Muscle of arm (tissue), 12 donors: ENCODE results near the gene WNT7A. TPM values are rescaled to one million over a fixed set of nuclear protein-coding genes. Genes with fewer than 3 reads are reported as not detected.

Source experiments
- DNase-seq: peaks from one replicate; pipeline ENCODE4 v3.0.0-alpha.2; 2013
- polyA plus RNA-seq, 12 donors: library from polyadenylated mRNA; unstranded; fragments of 120-200 nt; gene quantifications; one replicate each; pipeline ENCODE4 v1.2.1, GENCODE V29; 2013; ENCODE audit not compliant: insufficient read length in 12 of 12

Gene WNT7A
- polyA plus RNA-seq, 12 donors, result 0.04 to 4.5 (median 0.12) TPM; not detected in 5

DNA sequence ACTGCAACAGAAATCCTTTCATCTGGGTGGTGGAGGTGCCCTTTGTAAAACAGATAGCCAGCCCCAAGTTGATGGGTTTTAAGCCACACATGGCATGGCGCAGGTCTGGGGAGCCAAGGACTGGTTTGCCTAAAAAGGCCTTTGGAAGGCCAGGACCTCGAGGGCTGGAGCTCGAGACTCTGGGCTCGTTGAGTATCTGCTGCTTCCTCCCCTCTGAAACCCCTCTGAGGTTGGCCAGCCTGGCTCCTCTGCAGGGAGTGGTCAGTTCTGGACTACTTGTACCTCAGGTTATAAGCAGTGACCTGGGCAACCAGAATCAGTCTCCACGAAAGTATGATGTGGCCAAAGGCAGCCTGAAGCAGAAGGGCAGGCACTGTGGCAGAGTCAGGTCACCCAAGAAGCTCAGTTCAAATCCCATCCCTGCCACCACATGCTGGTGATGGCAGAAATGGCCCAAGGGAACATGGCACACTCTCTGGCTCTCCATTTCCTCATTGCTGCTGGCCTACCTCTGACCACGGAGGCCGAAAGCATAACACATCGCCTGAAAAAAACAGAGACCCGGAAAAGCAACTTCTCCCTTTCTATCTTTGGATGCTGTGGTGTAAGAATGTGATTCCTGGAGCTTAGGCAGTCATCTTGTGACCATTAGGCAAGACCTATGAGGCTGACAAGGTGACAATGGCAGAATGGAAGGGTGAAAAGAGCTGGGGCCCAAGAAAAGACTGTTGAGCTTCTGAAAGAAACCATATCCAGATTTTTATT lies 51.2 kb downstream of the WNT7A start:
- DNase-seq, result no peak

DNA sequence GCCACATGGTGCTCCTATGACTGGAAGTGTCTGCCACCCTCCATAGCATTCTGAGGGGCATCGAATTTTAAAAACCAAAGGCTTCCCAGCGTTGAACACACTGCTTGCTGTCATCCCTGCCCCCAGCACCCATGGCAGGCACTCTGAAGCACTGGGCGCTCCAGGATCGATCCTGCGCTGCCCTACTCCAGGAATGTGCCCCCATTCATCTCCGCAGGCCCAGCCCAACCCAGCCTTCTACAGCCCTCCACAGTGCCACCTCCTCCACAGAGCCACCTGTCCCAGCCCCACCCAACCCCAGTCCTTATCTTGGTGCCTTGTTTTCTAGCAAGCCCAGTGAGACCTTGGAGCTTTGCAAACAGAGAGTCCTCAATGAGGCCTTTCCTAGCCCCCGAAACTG lies 52.2 kb downstream of the WNT7A start:
- no peak for DNase-seq

DNA sequence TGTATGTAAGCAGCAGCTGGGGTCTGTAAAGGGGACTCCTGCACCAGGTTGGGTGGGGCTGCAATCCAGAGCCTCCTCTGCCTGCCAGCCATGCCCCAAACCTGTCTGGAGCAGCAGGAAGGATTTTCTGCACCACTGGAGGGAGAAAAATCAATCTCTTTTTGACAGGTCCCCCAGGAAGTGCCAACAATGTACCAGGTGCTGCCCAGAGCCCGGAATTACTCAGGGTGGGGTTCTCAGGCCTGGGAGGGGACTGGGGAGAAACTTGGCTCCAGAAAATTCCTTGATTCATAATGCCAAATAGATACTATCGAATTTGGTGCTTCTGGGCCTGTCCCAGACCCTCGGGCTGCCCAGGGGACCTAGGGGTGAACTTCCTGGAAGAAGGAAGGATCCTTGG lies 52.6 kb downstream of the WNT7A start:
- no peak for DNase-seq

DNA sequence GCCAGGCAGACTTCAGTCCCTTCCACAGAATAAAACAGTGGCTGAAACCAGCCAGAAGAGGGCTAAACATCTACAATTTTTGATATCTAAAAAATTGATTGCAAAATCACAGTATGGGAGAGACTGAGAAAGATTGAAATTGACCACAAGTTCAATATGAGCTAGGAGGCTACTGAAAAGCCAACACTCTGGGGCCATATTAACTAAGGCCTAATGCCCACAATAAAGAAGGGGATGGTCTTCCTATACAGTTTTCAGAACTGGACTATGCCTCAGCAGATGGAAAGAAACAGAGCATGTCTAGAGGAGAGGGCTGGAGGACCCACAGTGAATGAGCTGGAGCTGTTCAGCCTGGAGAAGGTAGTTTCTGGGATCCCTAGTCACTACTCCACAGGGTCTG lies 53.2 kb downstream of the WNT7A start:
- DNase-seq, result no peak

DNA sequence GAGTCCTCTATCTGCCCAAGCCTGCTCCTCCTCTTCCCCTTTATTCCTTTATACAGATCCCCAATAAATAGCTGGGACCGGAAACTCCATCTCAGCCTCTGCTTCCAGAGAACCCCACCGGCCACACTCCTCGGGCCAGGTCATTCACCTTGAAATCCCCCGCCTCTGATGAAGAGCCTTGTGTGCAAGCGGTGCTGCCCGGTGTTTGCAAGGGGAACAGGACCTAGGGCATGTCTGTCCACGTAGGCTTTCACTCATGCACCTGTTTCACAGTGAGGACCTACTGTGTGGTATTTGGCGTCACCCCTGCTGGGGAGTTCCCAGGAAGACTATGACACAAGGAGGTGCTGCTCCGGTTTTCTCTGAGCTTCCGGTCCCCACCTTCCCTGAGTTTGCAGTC lies 54.0 kb downstream of the WNT7A start:
- DNase-seq, result no peak

DNA sequence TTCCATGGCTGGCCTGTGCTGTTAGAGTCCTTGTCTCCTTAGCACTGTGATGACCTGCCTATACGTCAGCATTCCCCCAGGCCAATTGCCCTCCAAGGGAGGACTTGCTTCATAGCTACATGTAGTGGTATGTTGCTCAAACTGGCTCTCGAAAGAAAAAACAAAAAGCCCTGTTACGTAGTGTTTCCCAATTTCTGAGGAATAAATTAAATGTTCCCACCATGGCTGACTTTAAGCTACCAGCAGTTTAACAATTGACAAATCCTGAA lies 54.6 kb downstream of the WNT7A start:
- DNase-seq, result no peak

DNA sequence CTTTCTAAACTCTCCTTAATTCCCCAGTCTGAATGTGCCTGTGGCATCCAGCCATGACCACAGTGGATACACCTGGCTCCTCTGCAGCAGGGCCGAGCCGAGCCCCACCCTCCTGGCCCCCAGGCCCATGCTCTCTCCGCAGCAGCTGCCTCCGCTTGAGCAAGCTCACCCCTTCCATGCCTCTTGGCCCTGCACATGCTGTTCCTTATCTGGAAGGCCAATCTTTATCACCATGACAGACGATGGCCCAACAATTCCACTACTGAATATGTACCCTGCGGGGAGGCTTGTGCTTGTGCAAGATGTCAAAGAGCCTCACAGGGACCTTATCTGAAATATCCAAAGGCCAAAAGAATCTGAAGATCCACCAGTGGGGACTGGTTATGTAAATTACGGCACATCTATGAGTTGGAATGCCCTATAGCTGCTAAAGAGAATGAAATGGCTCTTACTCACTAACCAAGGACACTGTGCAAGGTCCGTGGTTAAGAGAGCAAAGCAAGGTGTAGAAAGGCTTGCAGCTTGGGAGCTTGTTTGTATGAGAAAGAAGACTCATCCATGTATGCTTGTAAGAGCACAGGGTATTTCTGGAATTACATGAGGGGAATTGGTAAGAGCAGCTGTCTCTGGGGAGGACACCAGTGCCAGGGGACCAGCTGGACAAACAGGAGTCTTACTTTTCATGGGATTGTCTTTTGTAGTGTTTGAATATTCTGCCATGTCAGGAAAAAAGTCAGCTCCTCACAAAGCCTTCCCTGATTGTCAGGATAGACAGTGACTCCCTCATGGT lies 55.2 kb downstream of the WNT7A start:
- DNase-seq, result no peak

DNA sequence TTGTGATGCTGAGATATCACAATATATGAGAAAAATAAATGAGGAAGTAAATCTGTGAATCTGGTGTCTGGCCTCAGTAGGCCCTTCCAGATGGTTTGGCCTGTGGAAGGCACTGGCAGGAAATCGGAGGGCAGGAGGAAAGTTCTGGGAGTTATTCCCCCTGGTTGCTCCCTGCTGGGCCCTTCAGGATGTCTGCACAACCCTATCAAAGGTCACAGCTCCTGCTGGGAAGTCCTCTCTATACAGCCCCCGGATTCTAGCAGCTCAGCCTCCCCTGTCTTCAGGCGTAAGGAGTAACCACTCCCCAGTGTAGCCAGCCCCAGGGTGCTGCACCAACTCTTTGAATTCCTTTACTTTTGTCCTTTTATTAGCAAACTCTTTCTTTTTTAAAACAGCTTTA lies 56.2 kb downstream of the WNT7A start:
- no peak for DNase-seq

DNA sequence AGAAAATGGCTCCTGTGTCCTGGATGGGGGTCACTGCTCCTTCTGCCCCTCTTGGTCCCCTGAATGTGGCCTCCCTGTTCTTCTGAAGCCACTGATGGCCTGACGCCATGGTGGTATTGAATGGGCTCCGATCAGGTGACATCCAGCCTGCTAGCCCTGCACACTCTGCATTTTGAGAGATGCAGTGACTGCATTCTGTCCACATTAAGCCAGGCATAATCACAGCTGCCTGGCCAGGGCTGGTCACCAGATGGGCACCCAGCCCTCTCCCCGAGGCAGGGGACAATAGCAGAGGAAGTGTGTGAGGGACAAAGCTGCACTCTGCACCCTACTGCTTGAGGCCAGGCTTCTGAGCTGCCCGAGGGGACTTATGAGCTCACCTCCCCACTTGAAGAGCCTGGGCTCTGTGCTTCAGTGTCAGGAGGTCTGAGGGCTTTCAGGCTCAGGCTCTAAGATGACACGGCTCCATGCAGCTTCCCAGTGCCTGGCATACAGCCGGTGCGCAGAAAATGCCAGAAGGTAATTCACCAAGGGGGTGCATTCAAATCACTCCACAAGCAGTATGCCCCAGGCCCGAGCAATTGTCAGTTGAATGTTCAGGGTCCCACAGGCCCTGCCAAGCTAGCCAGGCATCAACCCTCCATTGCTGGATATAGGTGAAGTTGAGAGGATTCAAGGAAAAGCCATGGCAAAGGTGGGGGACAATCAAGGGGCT lies 56.8 kb downstream of the WNT7A start:
- no peak for DNase-seq

DNA sequence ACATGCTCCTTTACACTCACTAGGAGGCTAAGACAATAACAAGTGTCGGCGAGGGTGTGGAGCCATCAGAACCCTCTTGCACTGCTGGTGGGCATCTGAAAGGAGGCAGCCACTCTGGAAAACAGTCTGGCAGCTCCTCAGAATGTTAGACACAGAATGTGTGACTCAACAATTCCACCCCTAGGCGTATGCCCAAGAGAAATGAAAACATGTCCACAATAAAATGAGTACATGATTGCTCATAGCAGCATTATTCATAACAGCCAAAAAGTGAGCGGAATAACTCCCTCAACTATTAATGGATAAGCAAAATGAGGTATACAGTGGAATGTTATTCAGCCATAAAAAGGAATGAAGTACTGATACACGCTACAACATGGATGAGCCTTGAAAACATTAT lies 57.8 kb downstream of the WNT7A start:
- DNase-seq, result no peak

DNA sequence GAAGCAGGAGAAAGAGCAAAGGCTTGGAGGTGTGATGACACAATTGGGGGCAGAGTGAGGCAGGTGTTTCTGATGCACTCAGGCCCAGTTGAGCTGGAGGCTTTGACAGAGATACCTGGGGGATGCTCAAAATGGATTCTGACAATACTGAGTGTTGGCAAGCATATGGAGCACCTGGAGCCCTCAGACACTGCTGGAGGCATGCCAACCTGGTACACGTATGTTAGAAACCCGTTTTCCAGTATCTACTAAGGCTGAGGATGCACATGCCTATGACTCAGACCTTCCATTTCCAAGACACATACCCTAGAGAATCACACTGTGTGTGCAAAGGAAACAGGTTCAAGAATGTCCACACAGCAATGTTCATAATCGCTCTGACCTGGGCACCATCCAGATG lies 58.7 kb downstream of the WNT7A start:
- DNase-seq, result no peak

DNA sequence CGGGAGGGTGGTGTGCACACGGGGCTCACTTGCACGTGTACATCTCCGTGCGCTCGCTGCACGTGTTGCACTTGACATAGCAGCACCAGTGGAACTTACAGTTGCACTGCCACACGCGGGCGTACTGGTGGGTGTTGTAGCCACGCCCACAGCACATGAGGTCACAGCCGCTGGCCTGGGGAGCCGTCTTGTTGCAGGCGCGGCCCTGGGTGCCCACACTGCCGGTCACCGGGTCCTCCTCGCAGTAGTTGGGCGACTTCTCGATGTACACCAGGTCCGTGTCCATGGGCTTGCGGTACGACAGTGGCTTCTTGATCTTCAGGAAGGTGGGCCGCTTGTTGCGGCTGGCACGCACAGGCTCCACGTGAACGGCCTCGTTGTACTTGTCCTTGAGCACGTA lies 61.0 kb downstream of the WNT7A start:
- no peak for DNase-seq

DNA sequence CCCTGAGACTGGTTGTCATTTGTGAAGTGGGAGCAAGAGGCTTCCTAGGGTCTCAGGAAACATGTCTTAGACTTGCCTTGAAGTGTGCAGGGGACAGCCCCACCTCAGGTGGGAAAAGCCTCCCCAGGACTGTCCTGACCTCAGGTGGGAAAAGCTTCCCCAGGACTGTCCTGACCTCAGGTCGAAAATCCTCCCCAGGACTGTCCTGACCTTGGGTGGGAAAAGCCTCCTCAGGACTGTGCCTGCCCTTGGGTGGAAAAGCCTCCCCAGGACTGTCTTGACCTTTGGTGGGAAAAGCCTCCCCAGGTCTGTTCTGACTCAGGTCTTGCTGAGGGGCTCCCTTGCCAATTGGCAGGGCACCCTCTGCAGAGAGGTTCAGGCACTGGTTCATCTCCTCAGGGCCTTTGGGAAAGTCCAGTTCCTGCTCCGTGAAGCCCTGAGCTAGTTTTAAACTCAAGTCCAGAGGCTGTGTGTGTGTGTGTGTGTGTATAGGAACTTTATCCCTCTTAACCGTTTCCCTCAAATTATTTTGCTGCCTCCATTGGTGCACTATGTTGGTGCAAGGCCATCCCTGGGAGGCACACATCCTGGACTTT lies 64.7 kb downstream of the WNT7A start:
- no peak for DNase-seq

DNA sequence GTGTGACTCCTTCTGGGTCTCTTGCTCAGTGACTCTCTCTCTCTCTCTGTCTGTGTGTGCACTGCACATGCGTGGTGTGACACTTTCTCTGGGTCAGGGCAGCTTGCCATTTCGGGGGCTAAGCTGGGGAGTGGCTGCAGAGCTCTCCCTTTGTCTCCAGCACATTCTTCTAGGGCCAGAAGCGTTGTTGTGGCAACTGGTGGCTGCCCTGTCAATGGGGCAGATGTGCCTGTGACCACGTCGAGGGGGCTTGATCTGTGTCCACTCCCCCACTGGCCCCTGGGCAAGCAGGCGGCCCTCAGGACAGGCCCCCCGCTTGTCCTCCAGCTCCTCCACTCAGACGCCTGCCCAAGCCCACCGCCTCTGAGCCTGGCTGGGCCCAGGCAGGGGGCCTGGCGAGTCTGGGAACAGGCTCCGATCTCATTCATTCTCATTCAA lies 67.8 kb downstream of the WNT7A start:
- DNase-seq, result no peak

DNA sequence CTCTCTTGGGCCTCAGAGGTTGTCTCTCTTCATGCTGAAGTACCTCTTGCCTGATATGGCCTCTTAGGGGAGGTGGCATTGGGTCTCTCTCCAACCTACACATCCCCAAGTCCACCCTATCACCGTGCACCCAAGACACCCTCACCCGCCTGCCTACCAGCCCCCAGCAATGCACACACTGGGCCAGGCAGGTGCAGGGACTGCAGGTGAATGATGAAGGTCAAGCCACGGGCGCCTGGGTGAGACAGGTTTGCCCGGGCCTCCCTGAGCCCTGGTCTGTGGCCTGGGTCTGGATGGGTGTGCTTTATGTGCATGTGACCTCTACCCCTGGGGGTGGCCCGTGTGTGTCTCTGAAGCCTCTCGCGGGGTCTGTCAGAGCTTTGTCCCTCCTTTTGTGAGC lies 68.3 kb downstream of the WNT7A start:
- DNase-seq, result no peak

DNA sequence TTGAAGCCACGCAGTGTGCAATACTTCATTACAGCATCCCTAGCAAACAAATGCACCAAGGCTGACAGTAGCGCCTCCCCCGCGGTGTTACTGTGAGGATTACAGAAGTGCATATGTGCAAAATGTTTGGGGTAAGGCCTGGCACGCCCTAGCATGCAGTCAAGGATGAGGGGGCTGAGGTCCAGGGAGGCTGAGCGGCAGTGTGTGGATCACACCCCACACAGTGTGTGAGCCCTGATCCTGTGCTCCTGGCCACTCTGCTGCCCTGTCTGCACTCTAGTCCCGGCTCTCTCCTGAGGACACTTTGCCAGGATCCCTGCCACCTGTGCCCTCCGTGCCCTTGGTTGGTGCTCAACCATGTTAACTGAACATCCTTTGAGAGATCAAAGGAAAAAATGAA lies 71.3 kb downstream of the WNT7A start:
- no peak for DNase-seq

DNA sequence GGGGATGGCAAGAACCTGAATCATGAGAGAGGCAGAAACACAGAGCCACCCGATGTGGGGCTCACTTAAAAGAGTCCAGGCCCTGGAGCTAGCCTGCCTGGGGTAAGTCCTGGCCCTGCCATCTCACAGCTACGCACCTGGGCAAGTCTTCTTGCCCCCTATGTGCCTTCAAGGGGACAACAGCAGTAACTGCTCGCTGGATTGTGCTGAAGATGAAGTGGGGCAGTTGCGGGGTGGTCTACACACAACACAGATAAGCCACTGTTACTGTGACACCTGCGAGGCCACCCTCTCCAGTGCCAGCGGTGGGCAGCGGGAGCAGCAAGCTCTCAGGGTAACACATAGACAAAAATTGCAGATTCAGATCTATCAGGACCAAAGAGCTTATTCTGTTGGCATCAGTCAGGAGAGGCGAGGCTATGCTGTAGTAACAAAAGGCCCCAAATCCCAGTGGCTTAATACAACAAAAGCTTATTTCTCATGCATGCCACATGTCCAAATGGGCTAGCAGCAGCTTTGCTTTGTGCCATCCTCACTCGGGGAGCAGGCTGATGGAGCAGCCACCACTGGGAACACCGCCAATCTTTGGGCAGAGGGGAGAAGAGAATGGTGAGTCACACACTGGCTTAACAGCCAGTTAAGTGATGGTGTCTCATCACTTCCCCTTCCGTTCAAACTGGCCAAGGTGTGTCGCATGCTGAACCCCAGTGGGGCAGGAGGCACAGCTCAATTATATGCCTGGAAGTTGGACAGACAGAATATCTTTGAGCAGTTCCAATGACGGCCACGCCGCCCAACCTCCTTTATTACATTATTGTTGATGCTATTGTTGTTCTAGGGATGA lies 78.3 kb downstream of the WNT7A start:
- no peak for DNase-seq

DNA sequence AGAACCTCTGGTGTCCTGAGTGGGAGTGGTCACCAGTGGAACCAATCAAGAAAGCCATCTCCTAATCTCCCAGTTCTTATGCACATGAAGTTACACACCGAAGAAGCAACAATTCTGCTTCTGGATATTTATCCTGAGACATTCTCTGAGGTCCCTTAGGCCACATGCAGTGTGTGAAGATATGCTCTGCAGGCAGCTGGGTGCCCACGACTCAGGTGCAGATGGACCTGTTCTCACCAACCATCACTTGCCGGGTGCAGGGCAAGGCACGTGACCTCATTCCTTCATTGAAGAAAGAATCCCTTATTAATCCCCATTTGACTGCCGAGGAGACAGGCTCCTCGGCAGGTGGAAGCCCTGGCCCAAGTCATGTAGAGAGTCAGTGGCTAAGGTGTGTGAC lies 79.8 kb downstream of the WNT7A start:
- DNase-seq, result no peak

DNA sequence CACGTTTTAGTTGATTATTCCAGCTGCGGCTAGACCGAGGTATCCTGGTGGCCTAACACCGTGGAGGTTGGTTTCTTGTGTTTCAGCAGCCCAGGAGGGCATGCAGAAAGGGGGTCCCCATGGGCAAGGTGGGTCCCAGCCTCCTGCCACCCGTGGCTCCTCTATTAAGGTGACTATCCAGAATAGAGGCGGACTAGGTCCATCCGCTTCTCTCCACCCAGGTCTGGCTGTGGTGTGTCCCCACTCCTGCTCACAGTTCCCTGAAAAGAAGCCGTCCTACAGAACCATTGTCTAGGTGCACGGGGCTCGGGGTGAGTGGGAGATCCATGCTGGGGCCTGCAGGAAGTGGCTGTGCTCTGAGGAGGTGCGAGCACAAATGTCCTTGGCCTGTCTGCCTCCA lies 81.5 kb downstream of the WNT7A start:
- DNase-seq, result no peak

DNA sequence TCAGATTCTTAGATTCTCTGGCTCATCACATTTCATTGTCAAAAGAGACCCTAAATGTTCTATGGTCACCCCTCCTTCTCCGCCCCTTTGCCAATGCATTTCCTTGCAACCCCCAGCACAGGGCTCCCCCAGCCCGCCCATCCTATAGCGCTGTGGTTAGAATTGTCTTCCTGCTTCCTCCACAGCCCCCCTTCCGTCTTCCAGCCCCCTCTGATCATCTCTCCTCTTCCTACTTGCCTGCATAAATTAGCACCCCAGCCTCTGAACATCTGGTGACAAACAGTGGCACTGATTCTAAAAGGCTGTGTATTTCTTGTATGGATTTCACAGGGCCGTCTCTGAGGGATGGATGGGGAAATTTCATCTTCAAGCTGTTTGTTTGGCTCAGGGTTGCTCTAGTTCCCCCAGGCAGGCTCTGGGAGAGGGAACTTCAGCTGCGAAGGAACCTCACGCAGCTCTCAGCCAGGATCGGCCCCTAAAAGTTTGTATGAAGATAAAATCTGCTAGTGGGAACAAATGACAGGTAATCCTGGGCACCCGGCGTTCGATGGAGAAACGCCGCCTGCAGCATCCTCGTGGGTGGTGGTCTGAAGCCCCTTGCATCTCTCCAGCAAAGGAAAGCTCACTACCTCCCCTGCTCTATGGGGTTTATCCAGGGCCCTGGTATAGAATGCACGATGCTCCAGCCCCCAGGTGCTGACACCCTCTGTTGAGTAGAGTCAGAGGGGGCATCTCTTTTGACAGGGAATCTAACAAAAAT lies 83.0 kb downstream of the WNT7A start:
- DNase-seq, result no peak

DNA sequence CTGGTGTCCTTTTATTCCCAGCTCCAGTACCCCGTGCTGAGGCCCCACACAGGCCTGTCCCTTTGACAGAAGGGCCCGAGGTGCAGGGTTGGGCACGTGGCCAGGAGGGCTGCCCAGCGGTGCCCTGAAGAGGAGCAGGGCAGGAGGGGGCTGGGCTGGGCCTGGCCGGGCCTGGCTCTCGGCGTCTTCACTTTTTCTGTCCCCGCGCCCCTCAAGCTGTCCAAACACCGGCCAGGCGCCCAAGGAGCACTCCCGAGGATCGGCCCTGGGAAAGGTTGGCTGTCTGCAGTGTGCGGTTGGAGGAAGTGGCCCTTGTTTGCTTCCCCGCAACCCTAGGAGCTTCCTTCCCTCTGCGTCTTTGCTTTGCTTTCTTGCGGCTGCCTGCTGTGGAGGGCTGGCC lies 84.1 kb downstream of the WNT7A start:
- no peak for DNase-seq
